Measurements from ENCODE around the gene DIAPH3.
"Not testable (repeated sequence)": the region's sequence is repeated elsewhere in the genome, so short reads cannot be mapped to it uniquely, and the experiment has no call there.

Gene DIAPH3

DNA sequence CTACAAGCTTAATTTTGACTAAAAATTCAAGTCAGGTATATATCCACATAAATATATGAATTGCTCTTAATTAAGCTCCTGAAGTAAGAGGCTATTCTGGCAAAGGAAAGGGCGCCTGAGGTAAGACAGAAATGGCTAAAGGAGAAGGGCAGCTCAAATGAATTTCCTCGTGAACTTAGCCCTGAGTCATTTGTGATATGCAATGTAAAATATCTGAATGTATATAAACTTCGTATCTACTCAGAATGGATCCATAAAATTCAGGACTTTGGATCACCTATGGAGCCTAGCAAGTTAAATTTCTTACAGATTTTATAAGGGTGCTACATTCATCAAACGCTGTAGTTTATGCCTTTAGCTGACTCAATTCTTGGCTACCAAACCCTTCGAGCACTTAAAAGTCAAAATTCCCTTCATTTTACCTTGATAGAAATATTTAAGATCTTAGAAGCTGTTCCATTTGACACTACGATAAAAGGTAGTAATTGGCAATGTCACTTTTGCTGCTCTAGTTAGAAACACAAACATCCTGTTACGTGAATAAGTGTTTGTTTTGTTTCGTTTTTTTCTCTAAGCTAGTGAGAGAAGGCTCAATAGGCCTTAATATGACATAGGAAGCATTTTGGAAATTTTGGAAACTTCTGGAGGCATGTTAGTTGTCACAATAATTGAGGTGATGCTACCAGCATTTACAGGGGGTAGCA lies 69.2 kb downstream of the DIAPH3 start:
- DNase-seq = no peak

GRCh38 chr13:60093425-60094019 lies 70.2 kb downstream of the DIAPH3 start:
- DNase-seq = no peak

GRCh38 chr13:60091573-60091972 lies 72.2 kb downstream of the DIAPH3 start:
- no peak for DNase-seq

DNA sequence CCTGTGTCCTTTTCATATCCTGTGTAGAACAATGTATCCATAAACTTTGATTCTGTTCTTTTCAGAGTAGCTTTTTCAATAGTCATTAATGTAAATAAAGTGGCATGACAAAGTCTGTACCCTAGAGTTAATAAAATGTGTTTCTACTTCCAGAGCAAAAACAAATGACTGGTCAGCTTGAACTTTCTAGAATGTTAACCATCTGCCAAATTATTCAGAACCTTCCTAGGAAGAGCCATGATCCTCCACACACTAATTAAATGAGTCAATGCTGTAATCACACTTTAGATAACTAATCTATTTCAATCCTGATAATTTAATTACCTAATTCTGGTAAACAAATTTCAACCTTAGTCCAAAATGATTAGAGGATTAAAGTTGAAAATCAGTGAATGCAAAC lies 73.2 kb downstream of the DIAPH3 start:
- DNase-seq = no peak

- DNase-seq = not testable (repeated sequence)
These were observed 79.9 kb downstream of the DIAPH3 start for GRCh38 chr13:60083780-60084179.

GRCh38 chr13:60080850-60081249 lies 82.9 kb downstream of the DIAPH3 start:
- no peak for DNase-seq

DNA sequence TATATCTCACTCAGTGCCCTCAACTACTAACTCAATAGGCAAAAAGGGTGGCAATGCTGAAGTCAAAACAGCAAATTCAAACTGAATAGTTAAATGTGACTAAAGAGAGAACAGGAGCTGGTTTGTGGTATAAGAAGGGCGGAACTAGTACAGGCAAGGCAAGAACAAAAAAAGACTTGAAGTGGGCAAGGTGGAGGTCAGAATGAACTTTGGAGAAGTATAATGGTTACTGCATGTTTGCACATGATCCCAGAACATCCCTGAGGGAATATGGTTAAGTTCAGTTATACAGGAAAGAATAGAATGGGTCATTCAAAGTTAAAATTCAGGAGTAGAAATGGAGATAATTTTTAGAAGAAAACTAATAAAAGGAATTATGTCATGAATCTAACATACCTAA lies 85.5 kb downstream of the DIAPH3 start:
- DNase-seq = no peak

GRCh38 chr13:60075850-60076249 lies 87.9 kb downstream of the DIAPH3 start:
- DNase-seq = no peak

- DNase-seq = no peak
These were observed 89.3 kb downstream of the DIAPH3 start for GRCh38 chr13:60074397-60074796.

DNA sequence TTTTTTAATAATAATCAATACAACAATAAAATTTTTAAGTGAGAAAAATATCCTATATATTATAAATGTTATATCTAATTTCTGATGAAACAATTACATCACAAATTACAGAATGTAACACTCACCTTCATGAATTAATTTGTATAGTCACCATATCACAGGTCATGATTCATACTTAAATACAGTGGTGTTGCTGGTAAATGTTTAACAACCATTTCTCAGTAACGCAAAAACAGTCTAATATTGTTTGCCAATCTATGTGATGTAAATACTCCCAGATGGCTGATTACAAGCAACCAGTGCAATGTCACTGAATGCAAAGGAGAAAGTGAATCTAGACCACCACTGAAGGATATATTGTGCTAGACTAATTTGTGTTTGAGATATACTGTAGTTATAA lies 97.5 kb downstream of the DIAPH3 start:
- DNase-seq = no peak

DNA sequence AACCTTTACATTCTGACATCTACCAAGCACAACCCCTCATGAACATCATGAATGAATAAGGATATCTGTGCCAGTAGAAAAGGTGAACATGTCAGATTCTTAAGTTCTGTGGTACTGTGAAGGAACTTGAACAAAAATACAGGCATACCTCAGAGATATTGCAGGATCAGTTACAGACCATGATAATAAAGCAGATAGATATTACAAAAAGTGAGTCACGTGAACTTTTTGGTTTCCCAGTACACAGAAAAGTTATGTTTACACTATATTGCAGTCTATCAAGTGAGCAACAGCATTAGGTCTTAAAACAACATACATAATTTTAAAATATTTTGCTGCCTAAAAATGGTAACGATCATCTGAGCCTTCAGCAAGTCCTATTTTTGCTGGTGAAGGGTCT lies 101.2 kb downstream of the DIAPH3 start:
- DNase-seq = no peak

DNA sequence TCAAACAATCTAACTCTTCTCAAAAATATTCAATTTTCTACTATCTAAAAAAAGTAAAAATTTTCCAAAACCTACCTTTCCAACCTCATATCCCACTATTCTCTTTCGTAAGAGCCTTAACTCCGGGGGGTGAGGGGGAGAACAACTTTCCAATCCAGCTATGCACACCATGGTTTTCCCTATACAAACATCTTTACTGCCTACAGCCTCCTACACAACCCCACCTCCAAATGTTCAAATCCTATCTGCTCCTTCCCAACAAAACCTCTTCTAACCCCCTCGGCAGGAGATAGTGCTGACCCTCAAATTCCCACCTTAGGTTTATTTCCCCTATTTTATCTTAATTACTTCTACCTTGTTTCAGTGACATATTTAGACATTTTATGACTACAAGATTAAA lies 102.0 kb downstream of the DIAPH3 start:
- no peak for DNase-seq

GRCh38 chr13:60051754-60052285 lies 111.9 kb downstream of the DIAPH3 start:
- no peak for DNase-seq

- DNase-seq = not testable (repeated sequence)
These were observed 115.4 kb downstream of the DIAPH3 start for GRCh38 chr13:60048353-60048752.

GRCh38 chr13:60047918-60048317 lies 115.8 kb downstream of the DIAPH3 start:
- DNase-seq = no peak

DNA sequence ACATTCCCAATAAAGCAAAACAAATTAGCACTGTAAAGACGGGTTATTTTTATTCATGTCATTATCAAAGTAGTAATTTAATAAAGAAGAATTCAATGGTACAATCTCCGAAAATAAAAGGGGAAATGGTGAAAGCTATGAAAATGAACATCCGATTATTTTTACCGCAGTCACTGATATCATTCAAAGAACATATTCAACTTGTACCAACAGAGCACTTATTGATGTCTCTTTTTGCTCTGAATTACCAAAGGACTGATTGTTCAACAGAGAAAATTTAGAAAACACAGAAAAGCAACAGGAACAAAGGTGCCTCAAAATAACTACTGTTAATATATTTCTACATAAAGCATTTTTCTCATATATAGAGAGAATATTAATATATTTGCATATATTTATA lies 119.4 kb downstream of the DIAPH3 start:
- DNase-seq = no peak

DNA sequence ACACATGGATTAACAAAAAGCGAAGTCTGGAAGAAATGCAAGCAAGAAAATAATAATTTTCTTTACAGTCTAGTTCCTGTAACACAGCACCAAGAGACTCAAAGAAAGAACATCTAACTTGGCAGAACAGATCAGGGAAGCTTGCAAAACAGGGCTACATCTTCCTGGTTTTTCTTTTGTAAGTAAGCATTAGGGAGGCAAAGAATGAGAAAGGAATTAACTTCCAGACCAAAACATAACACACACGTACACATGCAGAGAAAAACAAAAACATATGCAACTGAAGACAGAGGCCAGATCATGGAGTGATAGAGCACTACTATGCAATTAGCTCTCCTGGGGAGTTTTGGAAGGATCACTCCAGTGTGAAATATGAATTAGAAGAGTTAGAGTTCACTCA lies 120.5 kb downstream of the DIAPH3 start:
- DNase-seq = no peak

GRCh38 chr13:60040668-60041067 lies 123.1 kb downstream of the DIAPH3 start:
- not testable (repeated sequence) for DNase-seq

DNA sequence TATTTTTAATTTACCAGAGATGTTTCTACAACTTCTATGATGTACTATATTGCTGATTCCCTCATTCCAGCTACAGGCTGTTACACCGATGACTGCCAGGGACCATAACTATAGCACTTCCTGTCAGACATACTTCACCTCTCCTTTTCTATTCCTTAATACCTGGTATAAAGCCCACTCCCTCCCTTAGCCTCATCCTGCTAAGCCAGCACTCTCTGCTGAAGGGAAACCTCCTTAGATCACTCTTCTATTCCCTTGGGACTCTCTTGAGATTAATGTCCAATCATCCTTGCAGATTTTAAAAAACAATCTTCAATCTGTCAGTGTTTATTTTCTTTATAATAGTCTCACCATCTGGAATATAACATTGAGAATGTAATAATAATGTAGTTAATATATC lies 127.9 kb downstream of the DIAPH3 start:
- DNase-seq = no peak

DNA sequence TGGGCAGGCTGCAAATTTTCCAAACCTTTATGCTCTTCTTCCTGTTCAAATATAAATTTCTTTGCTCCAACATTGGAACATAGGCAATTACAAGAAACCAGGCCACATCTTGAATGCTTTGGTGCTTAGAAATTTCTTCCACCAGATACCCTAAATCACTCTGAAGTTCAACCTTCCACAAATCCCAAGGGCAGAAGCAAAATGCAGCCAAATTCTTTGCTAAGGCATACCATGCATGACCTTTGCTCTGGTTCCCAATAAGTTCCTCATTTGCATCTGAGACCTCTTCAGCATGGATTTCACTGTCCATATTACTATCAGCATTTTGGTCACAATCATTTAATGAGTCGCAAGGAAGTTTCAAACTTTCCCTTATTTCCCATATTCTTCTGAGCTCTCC lies 130.9 kb downstream of the DIAPH3 start:
- DNase-seq = no peak

DNA sequence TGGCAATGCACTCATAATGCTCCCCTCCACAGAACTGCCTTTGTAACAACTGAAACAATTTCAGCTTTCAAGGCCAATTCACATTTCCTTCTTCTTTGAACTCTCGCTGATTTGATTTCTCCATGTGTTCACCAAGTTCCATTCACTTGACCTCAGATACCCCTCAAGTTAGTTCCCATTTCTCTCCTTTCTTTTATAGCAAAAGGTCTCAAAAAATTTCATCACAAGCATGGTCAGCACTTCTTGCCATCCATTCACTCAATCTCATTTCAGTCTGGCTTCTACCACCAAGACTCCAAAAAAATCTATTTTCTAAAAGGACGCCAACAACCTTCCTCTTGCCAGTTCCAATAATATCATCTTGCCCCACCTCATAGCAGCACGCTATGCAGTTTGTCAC lies 135.7 kb downstream of the DIAPH3 start:
- no peak for DNase-seq

GRCh38 chr13:60026286-60026685 lies 137.4 kb downstream of the DIAPH3 start:
- no peak for DNase-seq

DNA sequence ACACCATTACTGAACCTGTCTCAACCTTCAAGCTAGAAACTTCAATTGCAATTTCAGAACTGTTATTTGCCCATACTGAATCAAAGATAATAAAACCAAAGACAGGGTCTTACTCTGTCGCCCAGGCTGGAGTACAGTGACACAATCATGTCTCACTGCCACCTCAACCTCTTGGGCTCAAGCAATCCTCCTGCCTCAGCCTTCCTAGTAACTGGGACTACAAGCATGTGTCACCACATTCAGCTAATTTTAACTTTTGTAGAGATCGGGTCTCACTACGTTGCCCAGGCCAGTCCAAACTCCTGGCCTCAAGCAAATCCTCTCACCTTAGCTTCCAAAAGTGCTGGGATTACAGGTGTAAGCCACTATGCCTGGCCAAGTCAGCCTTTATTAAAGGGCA lies 143.4 kb downstream of the DIAPH3 start:
- no peak for DNase-seq

DNA sequence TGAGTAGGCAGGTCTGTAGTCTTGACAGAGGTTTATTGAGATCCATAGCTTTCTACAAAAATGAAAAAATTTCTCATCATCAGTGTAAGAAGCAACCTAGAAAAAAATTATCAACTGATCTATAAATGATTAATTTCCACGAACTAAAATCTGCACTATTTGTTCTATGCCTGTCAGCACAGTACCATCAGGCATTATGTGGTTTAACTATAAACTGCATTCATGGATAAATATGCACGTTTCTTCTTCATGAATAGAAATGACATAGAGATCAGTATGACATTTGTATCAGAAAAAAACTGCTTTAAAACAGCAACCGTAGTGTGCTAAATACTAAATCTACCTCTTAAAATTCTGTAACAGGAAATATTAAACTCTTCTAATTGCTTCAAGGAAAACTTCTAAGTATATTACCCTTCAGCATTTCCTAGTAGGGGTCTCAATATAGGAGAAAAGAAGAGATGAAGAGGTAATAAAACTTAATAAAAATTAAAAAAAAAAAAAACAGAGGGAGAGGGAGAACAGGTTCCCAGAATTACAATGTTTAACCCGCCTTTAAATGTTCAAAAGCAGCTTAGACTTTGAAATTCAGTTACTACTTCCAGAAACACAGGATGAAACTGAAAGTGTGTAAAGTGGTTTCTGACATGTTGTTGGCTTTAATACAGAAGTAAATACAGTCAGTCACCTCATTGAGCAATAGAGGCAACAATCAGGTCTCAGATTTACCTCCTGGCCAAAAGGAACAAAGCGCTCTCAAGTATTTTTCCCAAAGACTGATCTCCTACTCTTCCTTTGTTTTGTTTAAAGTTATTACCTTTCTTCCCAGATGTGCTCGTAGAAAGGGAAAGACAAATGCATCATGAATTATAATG lies 144.4 kb downstream of the DIAPH3 start:
- no peak for DNase-seq

Measured in right forelimb (tissue), 1 donor.